ENCODE results near the gene CACHD1.

DNA sequence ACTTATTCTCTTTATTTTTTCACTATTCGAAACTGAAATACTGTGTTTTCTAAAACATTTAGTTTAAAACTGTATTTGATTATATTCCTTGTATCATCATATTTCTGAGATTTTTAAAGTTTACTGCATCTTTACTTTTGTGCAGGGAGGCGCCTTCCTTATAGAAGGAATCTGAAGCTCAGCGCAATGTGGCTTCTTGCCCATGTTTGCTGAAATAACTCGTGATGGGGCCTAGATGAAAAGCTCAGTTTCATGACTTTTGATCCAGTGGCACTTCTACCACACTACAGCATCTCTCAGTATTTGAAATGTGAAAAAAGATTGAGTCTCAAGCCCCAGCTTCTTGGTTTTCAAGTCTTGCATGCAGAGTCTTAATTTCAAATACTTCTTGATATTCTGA lies 28.4 kb downstream of the CACHD1 start:
- no peak for TF ChIP-seq POLR2A (IDR thresholded peaks at IDR 0.05; ENCODE audit: low read length)
- no peak for TF ChIP-seq ZC3H11A (IDR thresholded peaks at IDR 0.05)
- TF ChIP-seq EP300 (IDR thresholded peaks at IDR 0.05): no peak
- no peak for TF ChIP-seq RFX5 (IDR thresholded peaks at IDR 0.05)
- no peak for TF ChIP-seq SREBF2 (IDR thresholded peaks at IDR 0.05)
- TF ChIP-seq, protein P1, sequence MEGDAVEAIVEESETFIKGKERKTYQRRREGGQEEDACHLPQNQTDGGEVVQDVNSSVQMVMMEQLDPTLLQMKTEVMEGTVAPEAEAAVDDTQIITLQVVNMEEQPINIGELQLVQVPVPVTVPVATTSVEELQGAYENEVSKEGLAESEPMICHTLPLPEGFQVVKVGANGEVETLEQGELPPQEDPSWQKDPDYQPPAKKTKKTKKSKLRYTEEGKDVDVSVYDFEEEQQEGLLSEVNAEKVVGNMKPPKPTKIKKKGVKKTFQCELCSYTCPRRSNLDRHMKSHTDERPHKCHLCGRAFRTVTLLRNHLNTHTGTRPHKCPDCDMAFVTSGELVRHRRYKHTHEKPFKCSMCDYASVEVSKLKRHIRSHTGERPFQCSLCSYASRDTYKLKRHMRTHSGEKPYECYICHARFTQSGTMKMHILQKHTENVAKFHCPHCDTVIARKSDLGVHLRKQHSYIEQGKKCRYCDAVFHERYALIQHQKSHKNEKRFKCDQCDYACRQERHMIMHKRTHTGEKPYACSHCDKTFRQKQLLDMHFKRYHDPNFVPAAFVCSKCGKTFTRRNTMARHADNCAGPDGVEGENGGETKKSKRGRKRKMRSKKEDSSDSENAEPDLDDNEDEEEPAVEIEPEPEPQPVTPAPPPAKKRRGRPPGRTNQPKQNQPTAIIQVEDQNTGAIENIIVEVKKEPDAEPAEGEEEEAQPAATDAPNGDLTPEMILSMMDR (IDR thresholded peaks at IDR 0.05): no peak
- TF ChIP-seq POLR2AphosphoS2 (conservative IDR thresholded peaks at IDR 0.05; ENCODE audit: low read length): no peak
